GM15510 (cell line): ENCODE measurements around the gene KCNH6.

Source experiments
- POLR2A ChIP-seq: IDR thresholded peaks from 3 replicates; pipeline ENCODE4 v1.6.1; 2011; ENCODE audit warnings: borderline replicate concordance; ENCODE audit not compliant: insufficient read length; ENCODE audit errors: extremely low read depth

KCNH6 gene

GRCh38 chr17:63496177-63496576 lies 27.0 kb upstream of the KCNH6 start:
- TF ChIP-seq POLR2A: no peak

GRCh38 chr17:63496663-63497400 lies 26.3 kb upstream of the KCNH6 start:
- no peak for TF ChIP-seq POLR2A

- no peak for TF ChIP-seq POLR2A
These were observed 25.3 kb upstream of the KCNH6 start for GRCh38 chr17:63497708-63498483.

- no peak for TF ChIP-seq POLR2A
These were observed 24.4 kb upstream of the KCNH6 start for GRCh38 chr17:63498626-63499195.

- no peak for TF ChIP-seq POLR2A
These were observed 22.4 kb upstream of the KCNH6 start for GRCh38 chr17:63500543-63501390.

GRCh38 chr17:63503341-63503705 lies 19.8 kb upstream of the KCNH6 start:
- no peak for TF ChIP-seq POLR2A

GRCh38 chr17:63504261-63504660 lies 18.9 kb upstream of the KCNH6 start:
- no peak for TF ChIP-seq POLR2A

- no peak for TF ChIP-seq POLR2A
These were observed 17.8 kb upstream of the KCNH6 start for GRCh38 chr17:63505341-63505740.

GRCh38 chr17:63506627-63507026 lies 16.5 kb upstream of the KCNH6 start:
- no peak for TF ChIP-seq POLR2A

- no peak for TF ChIP-seq POLR2A
These were observed 11.8 kb upstream of the KCNH6 start for GRCh38 chr17:63511331-63511730.

- TF ChIP-seq POLR2A: no peak
These were observed 10.8 kb upstream of the KCNH6 start for GRCh38 chr17:63512388-63512787.

GRCh38 chr17:63512896-63513644 lies 10.1 kb upstream of the KCNH6 start:
- TF ChIP-seq POLR2A: no peak

GRCh38 chr17:63514477-63514876 lies 8.7 kb upstream of the KCNH6 start:
- TF ChIP-seq POLR2A: no peak

GRCh38 chr17:63514974-63515373 lies 8.2 kb upstream of the KCNH6 start:
- no peak for TF ChIP-seq POLR2A
